T-cell (primary cell): ENCODE data around the gene LRRTM1. TPM values are rescaled to one million over a fixed set of nuclear protein-coding genes. Genes with fewer than 3 reads are reported as not detected.

Source experiments
- ATAC-seq, 4 experiments: fragments of 200-7000 bp in 3 of 4; fragments of 150-1000 bp in 1 of 4; cut with Tn5 transposase; replicated peaks in 1 of 4; 1 replicate in 3 of 4; 2 replicates in 1 of 4; pipeline ENCODE4 v1.10.0; 2021; ENCODE audit warnings: moderate library complexity in 3 of 4, mild to moderate bottlenecking in 2 of 4, moderate number of reproducible peaks in 1 of 4
- CTCF ChIA-PET, 2 donors: fragments of 300-600 bp; sonication (Branson Sonifier 250); formaldehyde crosslinking; loops; one replicate each; lab custom pipeline; 2022; ENCODE audit warnings: antibody characterized with exemption in 2 of 2; lab: Charles Lee
- POLR2A ChIA-PET, 2 donors: fragments of 300-600 bp; sonication (Branson Sonifier 250); formaldehyde crosslinking; loops; one replicate each; lab custom pipeline; 2022; ENCODE audit warnings: antibody characterized with exemption in 2 of 2; lab: Charles Lee
- DNase-seq, 35 experiments: peaks; one replicate each; pipeline versions ENCODE4 v3.0.0 to v3.0.0-alpha.2; 2013 to 2023
- H3K27ac ChIP-seq: one replicate; pipeline ENCODE4 v1.5.1; 2013; ENCODE audit warnings: low read length
- H3K27me3 ChIP-seq, 2 experiments: replicated peaks in 1 of 2; 1 replicate in 1 of 2; 2 replicates in 1 of 2; pipeline versions ENCODE4 v1.6.1 to v1.7.0; 2013; ENCODE audit warnings: low read length in 1 of 2, mixed read lengths in 1 of 2; ENCODE audit not compliant: control insufficient read depth in 2 of 2, insufficient read depth in 2 of 2; ENCODE audit errors: extremely low read depth in 1 of 2
- H3K36me3 ChIP-seq, 2 donors: 1 replicate in 1 of 2; 2 replicates in 1 of 2; pipeline versions ENCODE4 v1.6.1 to v1.7.0; 2013; ENCODE audit warnings: low read length in 1 of 2; ENCODE audit not compliant: control insufficient read depth in 2 of 2, insufficient read depth in 1 of 2; ENCODE audit errors: extremely low read depth in 1 of 2
- H3K4me1 ChIP-seq, 2 experiments: 1 replicate in 1 of 2; 2 replicates in 1 of 2; pipeline versions ENCODE4 v1.6.1 to v1.7.0; 2013; ENCODE audit warnings: low read length in 2 of 2, mixed read lengths in 1 of 2; ENCODE audit not compliant: insufficient read depth in 2 of 2, control insufficient read depth in 1 of 2; ENCODE audit errors: extremely low read depth in 1 of 2
- H3K4me3 ChIP-seq, 2 donors: 1 replicate in 1 of 2; 2 replicates in 1 of 2; pipeline versions ENCODE4 v1.5.1 to v1.7.0; 2013; ENCODE audit warnings: mild to moderate bottlenecking in 2 of 2, low read length in 1 of 2, moderate library complexity in 1 of 2; ENCODE audit not compliant: control insufficient read depth in 1 of 2; ENCODE audit errors: extremely low read depth in 1 of 2
- H3K9me3 ChIP-seq: 2 replicates; pipeline ENCODE4 v1.7.0; 2013
- H3K27ac Mint-ChIP-seq, 2 donors: one replicate each; pipeline ENCODE4 v1.8.0; 2020 to 2021; ENCODE audit warnings: mild to moderate bottlenecking in 2 of 2, mixed read lengths in 2 of 2
- H3K27me3 Mint-ChIP-seq, 2 donors: one replicate each; pipeline ENCODE4 v1.8.0; 2021 to 2022; ENCODE audit warnings: mixed read lengths in 2 of 2
- H3K36me3 Mint-ChIP-seq: one replicate; pipeline ENCODE4 v1.8.0; 2021; ENCODE audit warnings: mixed read lengths
- H3K4me1 Mint-ChIP-seq, 3 donors: one replicate each; pipeline ENCODE4 v1.8.0; 2020 to 2022; ENCODE audit warnings: mixed read lengths in 3 of 3, mild to moderate bottlenecking in 1 of 3
- H3K4me3 Mint-ChIP-seq, 3 donors: one replicate each; pipeline ENCODE4 v1.8.0; 2020 to 2022; ENCODE audit warnings: mild to moderate bottlenecking in 3 of 3, mixed read lengths in 3 of 3, moderate library complexity in 3 of 3
- H3K9me3 Mint-ChIP-seq, 3 donors: one replicate each; pipeline ENCODE4 v1.8.0; 2020 to 2022; ENCODE audit warnings: mixed read lengths in 3 of 3
- WGBS: methylation state at CpG from one replicate; pipeline ENCODE4 v1.1.5; 2013; ENCODE audit warnings: missing lambda C conversion rate; ENCODE audit not compliant: insufficient coverage; 5-methylcytosine and 5-hydroxymethylcytosine counted together
- total RNA-seq, 35 experiments: library from RNA in 6 of 35; stranded (reverse) in 6 of 35; fragments of 120-200 nt in 1 of 35; gene quantifications; one replicate each; pipeline versions ENCODE4 v1.2.1 to v1.2.4 and lab custom pipeline; 2013 to 2026

LRRTM1 gene
- total RNA-seq, 5 donors from 2014 or later (not counting 1 experiment from before 2014, with no cell fraction given): not detected

- no peak for ATAC-seq
These were observed 6.8 kb upstream of the LRRTM1 start for GRCh38 chr2:80311304-80311703.

GRCh38 chr2:80303006-80303908 lies 1.3 kb downstream of the LRRTM1 start:
- Histone ChIP-seq H3K27me3 (peaks cover 12 to 29% of the 10 kb centered on the region in 2 experiments), H3K9me3 (no peaks in the 10 kb centered on the region), H3K36me3 (no peaks in the 10 kb centered on the region), H3K27ac (no peak overlapping the region), H3K4me3 (no peak overlapping the region), H3K4me1 (no peaks in the 10 kb centered on the region)
- Mint-ChIP-seq H3K36me3 (no peaks in the 10 kb centered on the region), H3K4me1 (no peaks in the 10 kb centered on the region), H3K27ac (no peak overlapping the region), H3K27me3 (peaks cover 38 to 51% of the 10 kb centered on the region in 2 donors), H3K9me3 (peaks cover 0 to 8% (median 0%) of the 10 kb centered on the region in 3 donors), H3K4me3 (no peak overlapping the region)
- DNase-seq (no peak), ATAC-seq (no peak)
- POLR2A ChIA-PET: no interaction called here
- WGBS: 11% methylated on average over 51 of the region's 64 CpGs
- CTCF ChIA-PET: no interaction called here

More at GRCh38 chr2:80311304-80311703, 6.8 kb upstream of the LRRTM1 start:
- DNase-seq: no peak
- H3K36me3 ChIP-seq: no peaks in the 10 kb centered on the region
- ChIA-PET POLR2A (no interaction called here), CTCF (no interaction called here)
- Mint-ChIP-seq H3K27ac (no peak overlapping the region), H3K9me3 (peaks cover 0 to 16% (median 15%) of the 10 kb centered on the region in 3 donors), H3K36me3 (no peaks in the 10 kb centered on the region), H3K27me3 (peaks cover 2 to 7% of the 10 kb centered on the region in 2 donors), H3K4me1 (no peaks in the 10 kb centered on the region), H3K4me3 (no peak overlapping the region)
- no peaks in the 10 kb centered on the region for H3K4me1 ChIP-seq
- no peaks in the 10 kb centered on the region for H3K9me3 ChIP-seq
- H3K4me3 ChIP-seq: no peak overlapping the region
- 0% methylated on average over 1 of the region's 3 CpGs for whole genome bisulfite sequencing
- H3K27me3 ChIP-seq: peaks cover 0 to 3% of the 10 kb centered on the region in 2 experiments
- H3K27ac ChIP-seq: no peak overlapping the region

GRCh38 chr2:80302314-80303005 lies 2.1 kb downstream of the LRRTM1 start:
- no peaks in the 10 kb centered on the region for H3K36me3 Mint-ChIP-seq
- no peak overlapping the region for H3K27ac Mint-ChIP-seq
- Histone ChIP-seq H3K27ac (no peak overlapping the region), H3K4me3 (no peak overlapping the region), H3K4me1 (no peaks in the 10 kb centered on the region), H3K36me3 (no peaks in the 10 kb centered on the region), H3K27me3 (peaks cover 12 to 29% of the 10 kb centered on the region in 2 experiments), H3K9me3 (no peaks in the 10 kb centered on the region)
- 14% methylated on average over 50 of the region's 50 CpGs for whole genome bisulfite sequencing
- ChIA-PET CTCF (no interaction called here), POLR2A (no interaction called here)
- H3K27me3 Mint-ChIP-seq: peaks cover 34 to 52% of the 10 kb centered on the region in 2 donors
- H3K4me3 Mint-ChIP-seq: no peak overlapping the region
- DNase-seq (no peak), ATAC-seq (no peak)
- H3K9me3 Mint-ChIP-seq: peaks cover 0 to 9% (median 0%) of the 10 kb centered on the region in 3 donors
- H3K4me1 Mint-ChIP-seq: no peaks in the 10 kb centered on the region

GRCh38 chr2:80302001-80302313 lies 2.6 kb downstream of the LRRTM1 start:
- no peak overlapping the region for H3K27ac Mint-ChIP-seq
- no peaks in the 10 kb centered on the region for H3K4me1 Mint-ChIP-seq
- Histone ChIP-seq H3K27ac (no peak overlapping the region), H3K4me1 (no peaks in the 10 kb centered on the region), H3K4me3 (no peak overlapping the region), H3K27me3 (peaks cover 12 to 29% of the 10 kb centered on the region in 2 experiments), H3K36me3 (no peaks in the 10 kb centered on the region), H3K9me3 (no peaks in the 10 kb centered on the region)
- H3K4me3 Mint-ChIP-seq: no peak overlapping the region
- H3K9me3 Mint-ChIP-seq: peaks cover 0 to 9% (median 0%) of the 10 kb centered on the region in 3 donors
- peaks cover 33 to 52% of the 10 kb centered on the region in 2 donors for H3K27me3 Mint-ChIP-seq
- WGBS: 13% methylated on average over 11 of the region's 12 CpGs
- DNase-seq (no peak), ATAC-seq (no peak)
- ChIA-PET POLR2A (no interaction called here), CTCF (no interaction called here)
- H3K36me3 Mint-ChIP-seq: no peaks in the 10 kb centered on the region

- Histone ChIP-seq H3K36me3 (no peaks in the 10 kb centered on the region), H3K27ac (no peak overlapping the region), H3K4me1 (no peaks in the 10 kb centered on the region), H3K4me3 (no peak overlapping the region), H3K9me3 (no peaks in the 10 kb centered on the region), H3K27me3 (peaks cover 12 to 26% of the 10 kb centered on the region in 2 experiments)
- no peaks in the 10 kb centered on the region for H3K36me3 Mint-ChIP-seq
- peaks cover 0 to 12% (median 1%) of the 10 kb centered on the region in 3 donors for H3K9me3 Mint-ChIP-seq
- DNase-seq: no peak
- H3K27ac Mint-ChIP-seq: no peak overlapping the region
- WGBS: no CpG with 5 or more reads among the region's 1 CpG
- no peak overlapping the region for H3K4me3 Mint-ChIP-seq
- H3K27me3 Mint-ChIP-seq: peaks cover 27 to 49% of the 10 kb centered on the region in 2 donors
- POLR2A ChIA-PET: no interaction called here
- no peak for ATAC-seq
- H3K4me1 Mint-ChIP-seq: no peaks in the 10 kb centered on the region
- CTCF ChIA-PET: no interaction called here
These were observed 3.6 kb downstream of the LRRTM1 start for GRCh38 chr2:80300954-80301353.

- CTCF ChIA-PET: no interaction called here
- peaks cover 12 to 26% of the 10 kb centered on the region in 2 experiments for H3K27me3 ChIP-seq
- peaks cover 24 to 44% of the 10 kb centered on the region in 2 donors for H3K27me3 Mint-ChIP-seq
- no peak overlapping the region for H3K4me3 Mint-ChIP-seq
- no peak overlapping the region for H3K4me3 ChIP-seq
- no peaks in the 10 kb centered on the region for H3K4me1 ChIP-seq
- H3K27ac ChIP-seq: no peak overlapping the region
- no peak for DNase-seq
- H3K4me1 Mint-ChIP-seq: no peaks in the 10 kb centered on the region
- ATAC-seq: no peak
- POLR2A ChIA-PET: no interaction called here
- WGBS: no CpG with 5 or more reads among the region's 1 CpG
- no peaks in the 10 kb centered on the region for H3K36me3 ChIP-seq
- H3K9me3 ChIP-seq: no peaks in the 10 kb centered on the region
- no peaks in the 10 kb centered on the region for H3K36me3 Mint-ChIP-seq
- peaks cover 0 to 12% (median 5%) of the 10 kb centered on the region in 3 donors for H3K9me3 Mint-ChIP-seq
- no peak overlapping the region for H3K27ac Mint-ChIP-seq
These were observed 4.2 kb downstream of the LRRTM1 start for GRCh38 chr2:80300346-80300745.
